GM12864 (cell line): ENCODE results near the gene GCC1.

Experiments used
- DNase-seq: peaks from one replicate; pipeline ENCODE4 v3.0.0-alpha.2; 2011; ENCODE audit warnings: low read depth
- H3K4me3 ChIP-seq: 2 replicates; pipeline ENCODE4 v1.5.1; 2011; ENCODE audit warnings: mild to moderate bottlenecking, low read depth, low read length, control low read depth
- TF ChIP-seq, protein P1 (sequence below): IDR thresholded peaks from 2 replicates; pipeline ENCODE4 v1.5.1; 2011; ENCODE audit warnings: low read depth, mild to moderate bottlenecking, moderate library complexity, low read length, control low read depth, inconsistent platforms; ENCODE audit errors: missing control alignments

The GCC1 gene

DNA sequence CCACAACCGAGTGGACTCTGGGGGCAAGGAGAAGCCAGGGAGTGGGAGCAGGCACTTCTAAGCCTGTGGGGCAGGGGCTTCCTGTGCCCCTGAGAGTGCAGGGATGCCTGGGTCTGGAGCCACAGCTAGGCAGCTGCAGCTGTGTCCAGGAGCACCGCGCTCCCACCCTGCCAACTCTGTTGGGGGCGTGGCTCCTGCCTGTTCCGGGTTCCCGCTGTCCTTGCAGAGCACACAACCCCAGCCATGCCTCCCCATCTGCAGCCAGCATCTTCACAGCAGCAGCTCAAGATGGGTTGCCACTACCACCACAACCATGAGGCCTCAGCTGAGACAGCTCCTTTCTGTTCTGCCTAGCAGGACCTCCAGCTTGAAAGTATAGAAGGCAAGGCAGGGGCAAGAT, 23.9 kb upstream of the GCC1 start:
- no peak for DNase-seq
- TF ChIP-seq, protein P1, sequence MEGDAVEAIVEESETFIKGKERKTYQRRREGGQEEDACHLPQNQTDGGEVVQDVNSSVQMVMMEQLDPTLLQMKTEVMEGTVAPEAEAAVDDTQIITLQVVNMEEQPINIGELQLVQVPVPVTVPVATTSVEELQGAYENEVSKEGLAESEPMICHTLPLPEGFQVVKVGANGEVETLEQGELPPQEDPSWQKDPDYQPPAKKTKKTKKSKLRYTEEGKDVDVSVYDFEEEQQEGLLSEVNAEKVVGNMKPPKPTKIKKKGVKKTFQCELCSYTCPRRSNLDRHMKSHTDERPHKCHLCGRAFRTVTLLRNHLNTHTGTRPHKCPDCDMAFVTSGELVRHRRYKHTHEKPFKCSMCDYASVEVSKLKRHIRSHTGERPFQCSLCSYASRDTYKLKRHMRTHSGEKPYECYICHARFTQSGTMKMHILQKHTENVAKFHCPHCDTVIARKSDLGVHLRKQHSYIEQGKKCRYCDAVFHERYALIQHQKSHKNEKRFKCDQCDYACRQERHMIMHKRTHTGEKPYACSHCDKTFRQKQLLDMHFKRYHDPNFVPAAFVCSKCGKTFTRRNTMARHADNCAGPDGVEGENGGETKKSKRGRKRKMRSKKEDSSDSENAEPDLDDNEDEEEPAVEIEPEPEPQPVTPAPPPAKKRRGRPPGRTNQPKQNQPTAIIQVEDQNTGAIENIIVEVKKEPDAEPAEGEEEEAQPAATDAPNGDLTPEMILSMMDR, result no peak
- no peak overlapping the region for H3K4me3 ChIP-seq

DNA sequence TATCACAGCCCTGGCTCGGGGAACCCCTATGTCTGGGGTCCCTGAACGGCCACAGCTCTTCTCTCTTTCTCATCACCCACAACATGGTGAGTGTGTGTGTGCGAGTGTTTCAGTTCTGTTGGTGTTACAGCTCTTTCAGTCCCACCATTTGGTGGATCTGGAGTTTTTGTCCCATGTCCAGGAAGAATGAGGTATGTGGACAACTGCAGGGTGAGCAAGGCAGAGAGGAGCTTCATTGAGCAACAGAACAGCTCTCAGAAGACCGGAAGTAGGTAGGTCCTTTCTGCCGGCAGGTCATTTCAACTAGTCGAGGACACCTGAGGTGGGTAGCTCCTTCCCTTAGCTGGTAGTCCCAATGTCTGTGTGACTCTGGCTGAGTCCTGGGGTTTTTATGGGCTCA, 23.1 kb upstream of the GCC1 start:
- no peak for DNase-seq
- H3K4me3 ChIP-seq, result no peak overlapping the region
- TF ChIP-seq, protein P1, result no peak

- no peak overlapping the region for H3K4me3 ChIP-seq
- TF ChIP-seq, protein P1, result no peak
- no peak for DNase-seq
These were observed 15.5 kb upstream of the GCC1 start for GRCh38 chr7:127600885-127601284.

DNA sequence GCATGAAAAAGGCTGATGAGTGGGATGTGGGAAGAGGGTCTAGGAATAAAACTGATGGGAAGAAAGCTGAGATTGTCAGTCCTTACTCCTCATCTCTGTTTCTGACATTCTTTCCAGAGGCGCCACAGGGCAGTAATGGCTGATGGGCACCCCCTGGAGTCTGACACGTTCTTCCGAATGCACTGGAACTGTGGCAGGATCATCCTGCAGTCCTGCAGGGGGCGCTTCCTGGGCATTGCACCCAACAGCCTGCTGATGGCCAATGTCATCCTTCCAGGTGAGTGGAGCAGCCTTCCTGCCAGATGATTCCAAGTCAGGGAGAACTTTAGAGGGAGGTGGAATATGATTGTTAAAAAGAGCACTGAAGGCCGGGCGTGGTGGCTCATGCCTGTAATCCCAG, 12.9 kb upstream of the GCC1 start:
- no peak for DNase-seq
- no peak overlapping the region for H3K4me3 ChIP-seq
- TF ChIP-seq, protein P1, result peak; percentile 52

- DNase-seq, result no peak
- TF ChIP-seq, protein P1, result no peak
- H3K4me3 ChIP-seq, result no peak overlapping the region
These were observed 10.3 kb upstream of the GCC1 start for GRCh38 chr7:127595737-127596136.

DNA sequence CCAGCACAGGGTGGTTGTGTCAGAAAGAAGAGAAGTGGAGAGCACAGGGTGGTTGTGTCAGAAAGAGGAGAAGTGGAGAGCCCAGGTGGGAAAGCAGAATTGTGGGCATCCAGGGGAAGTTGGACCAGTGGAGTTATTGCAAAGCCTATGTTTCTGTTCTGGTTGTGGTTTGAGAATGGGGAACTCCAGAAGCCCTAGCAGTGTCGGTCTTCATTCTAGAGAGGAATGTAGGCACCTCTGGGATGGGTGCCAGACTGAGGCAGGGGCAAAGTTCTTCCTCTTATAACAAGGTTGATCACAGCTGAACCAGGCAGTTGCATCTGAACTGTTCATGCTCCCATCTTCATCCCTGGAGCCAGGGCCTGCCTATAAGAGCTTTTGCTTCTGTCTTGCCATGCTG, 9.1 kb upstream of the GCC1 start:
- no peak for DNase-seq
- TF ChIP-seq, protein P1, result no peak
- no peak overlapping the region for H3K4me3 ChIP-seq

GRCh38 chr7:127592550-127592949, 7.2 kb upstream of the GCC1 start:
- no peak for DNase-seq
- TF ChIP-seq, protein P1, result no peak

More at GRCh38 chr7:127592550-127592949, 7.2 kb upstream of the GCC1 start:
- no peak overlapping the region for H3K4me3 ChIP-seq
